HG03064 (cell line): ENCODE measurements around the gene ATAD2B.
"Not testable (repeated sequence)": the region's sequence is repeated elsewhere in the genome, so short reads cannot be mapped to it uniquely, and the experiment has no call there.

Source experiments
- ATAC-seq: cut with Tn5 transposase; IDR thresholded peaks from one replicate; pipeline ENCODE4 v1.9.1; 2021; ENCODE audit warnings: low read depth; ENCODE audit not compliant: unreplicated experiment

Gene ATAD2B

GRCh38 chr2:23753291-23754010 lies 173.5 kb downstream of the ATAD2B start:
- no peak for ATAC-seq

DNA sequence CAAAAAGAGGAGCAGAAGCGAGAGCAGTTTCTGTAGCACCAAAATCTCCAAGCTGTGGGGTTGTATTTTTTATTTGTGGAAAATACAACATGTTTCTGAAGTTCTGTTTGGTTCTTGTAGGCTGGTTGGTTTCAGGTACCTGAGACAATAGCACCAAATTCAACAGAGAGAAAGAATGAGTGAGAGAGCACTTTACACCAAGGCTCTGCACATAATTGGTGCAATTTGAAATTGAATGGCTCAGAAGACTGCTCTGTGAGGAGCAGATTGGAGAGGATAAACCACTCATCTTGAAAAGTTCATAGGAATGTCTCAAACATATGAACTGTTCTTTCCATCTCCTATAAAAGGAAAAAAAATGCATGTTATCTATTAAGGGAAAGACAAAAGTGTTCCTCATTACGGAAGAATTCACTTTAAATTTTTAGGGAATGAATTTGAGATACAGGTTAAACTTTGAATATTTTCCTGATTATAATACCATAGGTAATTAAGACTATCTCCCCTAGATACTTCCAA lies 175.1 kb downstream of the ATAD2B start:
- no peak for ATAC-seq

DNA sequence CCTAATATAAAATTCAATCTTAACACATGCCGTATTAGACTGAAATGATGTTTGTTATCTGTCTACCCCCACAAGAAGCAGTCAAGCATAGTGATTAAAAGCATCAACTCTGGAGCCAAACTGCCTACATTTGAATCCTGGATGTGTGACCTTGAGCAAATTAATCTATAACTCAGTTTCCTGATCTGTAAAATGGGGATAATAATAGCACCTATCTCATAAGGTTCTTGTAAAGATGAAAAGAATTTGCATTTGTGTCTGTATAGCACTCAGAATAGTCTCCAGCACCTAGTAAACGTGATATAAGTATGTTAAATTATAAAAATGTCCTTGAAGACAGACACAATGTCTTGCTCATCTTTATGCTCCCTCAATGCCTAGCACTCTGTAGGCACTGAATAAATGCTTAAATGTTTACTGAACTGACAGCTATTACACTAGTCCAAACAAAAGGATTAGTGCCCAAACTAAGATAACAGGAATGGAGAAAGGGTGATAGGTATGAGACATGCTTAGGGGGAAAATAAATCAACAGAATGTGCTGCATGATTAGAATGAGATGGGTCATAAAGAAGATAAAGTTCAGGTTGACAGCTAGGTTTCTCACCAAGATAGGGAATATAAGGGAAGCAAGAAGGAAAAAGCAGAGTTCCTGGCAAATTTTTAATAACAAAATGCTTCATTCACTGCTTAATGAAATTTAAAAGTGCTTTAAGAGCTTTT lies 180.6 kb downstream of the ATAD2B start:
- ATAC-seq, result no peak

DNA sequence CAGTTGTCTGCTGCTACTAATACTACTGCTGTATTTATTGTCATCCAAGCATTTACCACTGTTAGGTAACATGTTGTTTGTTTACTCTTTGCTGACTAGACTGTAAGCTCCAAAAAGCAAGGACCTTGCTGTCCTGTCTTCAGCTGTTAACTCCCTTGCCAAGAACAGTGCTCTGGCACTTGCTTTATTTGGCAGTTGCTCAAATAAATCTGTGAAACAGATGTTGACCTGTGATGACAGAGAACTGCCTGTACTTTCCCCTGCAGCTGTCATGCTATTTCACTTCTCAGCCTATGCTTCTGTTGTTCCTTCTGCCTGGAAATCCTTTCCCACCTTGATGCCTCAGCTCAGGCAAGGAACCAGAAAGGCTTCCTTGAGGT lies 181.2 kb downstream of the ATAD2B start:
- no peak for ATAC-seq

DNA sequence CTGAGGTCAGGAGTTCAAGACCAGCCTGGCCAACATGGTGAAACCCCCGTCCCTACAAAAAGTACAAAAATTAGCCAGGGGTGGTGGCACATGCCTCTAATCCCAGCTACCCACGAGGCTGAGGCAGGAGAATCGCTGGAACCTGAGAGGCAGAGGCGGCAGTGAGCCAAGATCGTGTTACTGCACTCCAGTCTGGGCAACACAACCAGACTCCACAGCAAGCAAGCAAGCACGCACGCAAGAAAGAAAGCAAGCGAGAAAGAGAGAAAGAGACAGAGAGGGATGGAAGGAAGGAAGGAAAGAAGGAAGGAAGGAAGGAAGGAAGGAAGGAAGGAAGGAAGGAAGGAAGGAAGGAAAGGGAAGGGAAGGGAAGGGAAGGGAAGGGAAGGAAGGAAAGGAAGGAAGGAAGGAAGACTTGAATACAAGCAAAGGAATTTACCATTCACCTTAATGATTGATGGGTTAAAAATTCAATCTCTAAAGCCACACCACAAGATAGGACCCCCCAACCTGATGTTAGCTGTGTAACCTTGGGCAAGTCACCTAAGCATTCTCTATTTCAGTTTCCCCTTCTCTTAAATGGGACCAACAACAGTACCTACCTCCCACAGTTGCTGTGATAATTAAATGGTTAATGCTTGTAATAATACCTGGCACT lies 181.7 kb downstream of the ATAD2B start:
- no peak for ATAC-seq

DNA sequence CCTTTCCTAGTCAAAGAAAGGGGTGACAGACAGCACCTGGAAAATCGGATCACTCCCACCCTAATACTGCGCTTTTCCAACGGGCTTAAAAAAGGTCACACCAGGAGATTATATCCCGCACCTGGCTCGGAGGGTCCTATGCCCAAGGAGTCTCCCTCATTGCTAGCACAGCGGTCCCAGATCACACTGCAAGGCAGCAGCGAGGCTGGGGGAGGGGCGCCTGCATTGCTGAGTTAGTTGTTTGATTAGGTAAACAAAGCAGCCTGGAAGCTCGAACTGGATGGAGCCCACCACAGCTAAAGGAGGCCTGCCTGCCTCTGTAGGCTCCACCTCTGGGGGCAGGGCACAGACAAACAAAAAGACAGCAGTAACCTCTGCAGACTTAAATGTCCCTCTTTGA lies 190.1 kb downstream of the ATAD2B start:
- not testable (repeated sequence) for ATAC-seq

DNA sequence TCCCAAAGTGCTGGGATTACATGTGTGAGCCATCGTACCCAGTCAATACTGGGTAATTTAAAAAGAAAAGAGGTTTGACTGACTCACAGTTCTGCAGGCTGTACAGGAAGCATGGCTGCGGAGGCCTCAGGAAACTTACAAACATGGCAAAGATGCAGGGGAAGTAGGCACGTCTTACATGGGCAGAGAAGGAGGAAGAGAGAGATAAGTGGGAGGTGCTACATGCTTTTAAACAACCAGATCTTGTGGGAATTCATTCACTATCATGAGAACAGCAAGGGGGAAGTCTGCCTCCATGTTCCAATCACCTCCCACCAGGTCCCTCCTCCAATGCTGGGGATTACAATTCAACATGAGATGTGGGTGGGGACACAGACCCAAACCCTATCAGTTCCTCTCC lies 192.5 kb downstream of the ATAD2B start:
- no peak for ATAC-seq

- not testable (repeated sequence) for ATAC-seq
These were observed 203.9 kb downstream of the ATAD2B start for GRCh38 chr2:23723029-23723428.

DNA sequence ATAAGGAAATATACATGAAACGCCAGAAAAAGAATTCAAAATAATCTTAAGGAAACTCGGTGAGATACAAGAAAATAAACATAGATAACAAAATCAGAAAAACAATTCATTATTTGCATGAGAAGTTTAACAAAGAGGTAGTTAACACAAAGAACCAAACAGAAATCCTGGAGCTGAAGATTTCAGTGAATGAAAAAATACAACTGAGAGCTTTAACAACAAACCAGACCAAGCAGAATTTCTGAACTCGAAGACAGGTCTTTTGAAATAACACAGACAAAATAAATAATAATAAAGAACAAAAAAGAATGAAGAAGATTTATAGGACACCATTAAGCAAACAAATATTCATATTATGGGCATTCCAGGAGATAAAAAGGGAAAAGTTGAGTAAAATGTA lies 204.7 kb downstream of the ATAD2B start:
- ATAC-seq, result no peak

GRCh38 chr2:23721454-23721826 lies 205.5 kb downstream of the ATAD2B start:
- ATAC-seq, result no peak

DNA sequence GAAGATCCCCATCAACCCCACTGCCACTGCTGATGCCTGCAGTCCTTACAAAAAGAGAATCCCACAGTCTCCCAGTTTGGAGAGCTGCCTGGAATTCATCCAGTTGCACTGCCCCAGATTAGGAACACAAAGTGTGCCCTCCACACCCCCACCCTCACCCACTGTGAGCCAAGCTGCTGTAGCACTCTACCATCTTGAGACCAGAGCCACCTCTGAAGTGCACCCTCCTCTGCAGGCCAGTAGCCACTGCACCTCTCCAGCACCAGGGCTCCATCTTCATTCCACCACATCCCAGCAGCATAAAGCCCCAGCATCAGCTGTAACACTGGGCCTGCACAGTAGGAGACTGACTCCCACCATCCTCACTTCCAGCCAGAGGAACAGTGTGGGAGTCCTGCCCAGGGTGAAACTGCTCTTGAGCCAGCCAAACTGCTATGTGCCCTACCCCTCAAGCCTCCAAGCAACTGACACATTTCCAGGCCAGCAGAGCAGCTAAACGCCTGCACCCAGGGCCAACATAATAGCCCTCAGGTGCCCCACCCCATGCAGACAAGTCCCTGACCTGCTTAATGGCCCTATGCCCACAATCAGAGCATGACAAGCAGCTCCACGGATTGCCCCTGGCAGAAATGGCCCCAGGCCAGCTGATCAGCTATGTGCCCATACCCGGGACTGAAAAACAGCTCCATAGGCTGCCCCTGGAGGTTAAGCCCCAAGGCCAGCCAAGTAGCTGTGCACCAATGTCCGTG lies 206.0 kb downstream of the ATAD2B start:
- no peak for ATAC-seq

- ATAC-seq, result no peak
These were observed 207.2 kb downstream of the ATAD2B start for GRCh38 chr2:23719716-23720115.

DNA sequence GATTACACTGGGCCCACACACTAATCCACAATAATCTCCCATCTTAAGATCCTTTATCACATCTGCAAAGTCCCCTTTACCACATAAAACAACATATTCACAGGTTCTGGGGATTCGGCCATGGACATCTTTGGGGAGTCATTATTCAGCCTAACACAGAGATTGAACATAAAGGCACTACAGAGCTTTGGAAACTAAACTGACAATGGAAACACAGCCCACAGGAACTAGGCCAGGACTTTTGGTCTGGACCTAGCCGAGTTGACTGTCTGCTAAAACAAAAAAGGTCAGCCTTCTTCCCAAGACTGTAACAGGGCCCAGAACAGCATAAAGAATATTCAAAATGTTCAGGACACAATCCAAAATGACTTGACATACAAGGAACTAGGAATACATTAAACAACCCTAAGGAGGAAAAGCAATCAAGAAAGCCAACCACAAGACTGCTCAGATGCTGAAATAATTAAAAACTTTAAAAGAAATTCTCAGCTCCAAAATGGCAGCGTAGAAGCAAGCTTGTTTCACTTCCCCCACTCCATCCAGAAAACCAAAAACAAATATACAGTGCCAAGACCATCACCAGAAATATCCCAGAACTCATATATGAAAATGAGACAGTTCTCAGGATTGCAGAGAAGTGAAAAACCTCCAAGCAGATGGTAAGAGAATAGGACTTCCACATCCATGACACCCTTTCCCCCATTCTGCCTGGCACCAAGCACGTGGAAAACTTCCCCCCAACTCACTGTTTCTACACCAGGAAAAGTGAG lies 207.8 kb downstream of the ATAD2B start:
- no peak for ATAC-seq

GRCh38 chr2:23713351-23713750 lies 213.6 kb downstream of the ATAD2B start:
- ATAC-seq, result no peak

- ATAC-seq, result no peak
These were observed 214.2 kb downstream of the ATAD2B start for GRCh38 chr2:23712756-23713151.

DNA sequence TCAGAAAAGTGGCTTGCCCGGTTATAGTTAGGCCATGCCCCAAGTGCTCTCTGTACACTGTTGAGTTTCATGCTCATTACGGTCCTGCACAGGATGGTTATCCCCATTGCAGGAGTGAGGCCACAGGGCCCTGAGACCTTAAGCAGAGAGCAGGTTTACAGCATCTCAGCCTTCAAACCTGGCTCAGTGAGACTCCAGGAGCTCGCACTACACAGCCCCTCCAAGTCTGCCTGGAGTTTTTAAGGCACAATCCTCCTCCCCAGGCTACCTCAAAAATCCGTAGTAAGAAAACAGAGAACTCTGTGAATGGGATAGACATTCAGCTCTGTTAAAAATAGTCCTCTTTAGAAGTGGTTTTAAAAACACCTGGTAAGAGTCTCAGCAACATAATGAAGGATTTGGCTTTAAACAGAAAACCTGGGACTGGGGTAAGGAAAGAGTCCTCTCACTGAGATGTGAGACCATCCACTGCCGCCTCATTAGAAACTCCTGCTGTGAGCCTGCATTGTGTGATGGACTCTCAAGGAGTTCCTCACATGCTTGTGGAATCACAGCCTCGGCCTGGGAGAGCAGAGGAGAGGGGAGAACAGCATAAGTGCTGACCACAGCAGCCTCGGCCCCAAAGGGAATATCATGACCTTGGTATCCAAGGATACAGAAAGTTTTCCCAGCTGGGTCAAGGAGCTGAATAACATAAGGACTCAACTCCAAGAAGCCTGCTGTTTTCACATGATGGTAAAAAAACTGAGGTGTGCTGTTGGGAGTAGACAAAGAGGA lies 214.8 kb downstream of the ATAD2B start:
- no peak for ATAC-seq

- no peak for ATAC-seq
These were observed 217.6 kb downstream of the ATAD2B start for GRCh38 chr2:23709311-23709710.

DNA sequence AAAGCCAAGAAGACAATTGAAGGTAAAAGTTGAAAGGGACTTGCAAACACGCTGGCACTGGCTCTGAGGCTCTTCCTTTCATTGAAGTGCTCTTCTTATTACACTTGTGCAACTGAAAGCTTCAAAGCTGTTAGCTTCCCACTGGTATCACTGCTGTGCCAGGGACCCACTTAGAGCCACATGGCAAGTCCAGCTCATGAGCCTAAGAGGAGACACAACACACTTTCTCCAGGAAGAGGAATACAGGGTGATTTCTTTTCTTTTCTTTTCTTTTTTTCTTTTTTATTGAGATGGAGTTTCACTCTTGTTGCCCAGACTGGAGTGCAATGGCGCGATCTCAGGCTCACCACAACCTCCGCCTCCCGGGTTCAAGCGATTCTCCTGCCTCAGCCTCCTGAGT lies 218.2 kb downstream of the ATAD2B start:
- no peak for ATAC-seq

- no peak for ATAC-seq
These were observed 219.8 kb downstream of the ATAD2B start for GRCh38 chr2:23707096-23707495.
